ENCODE measurements around the gene BMPR1B.

GRCh38 chr4:94803181-94803580 is 45.4 kb downstream of the BMPR1B start:
- TF ChIP-seq CTCF (IDR thresholded peaks at IDR 0.05) = no peak
- TF ChIP-seq POLR2A (IDR thresholded peaks at IDR 0.05) = no peak

All from right lobe of liver (tissue), 4 donors.